ENCODE measurements around the gene PGM2L1.

- TF ChIP-seq RAD51 (IDR thresholded peaks at IDR 0.05; ENCODE audit: borderline replicate concordance) (no peak), POLR2AphosphoS5 (IDR thresholded peaks at IDR 0.05; ENCODE audit: low read depth, low read length) (no peak), FOXC1 (CRISPR knock-in tag; IDR thresholded peaks at IDR 0.05; ENCODE audit: borderline replicate concordance) (no peak), TAF1 (CRISPR knock-in tag; IDR thresholded peaks at IDR 0.05) (no peak), PHF8 (CRISPR knock-in tag; IDR thresholded peaks at IDR 0.05) (no peak), ZBTB42 (CRISPR knock-in tag; IDR thresholded peaks at IDR 0.05) (no peak), ZNF563 (CRISPR knock-in tag; IDR thresholded peaks at IDR 0.05) (no peak), CTCF (CRISPR knock-in tag; IDR thresholded peaks at IDR 0.05) (no peak), ARID2 (CRISPR knock-in tag; IDR thresholded peaks at IDR 0.05; ENCODE audit: borderline replicate concordance) (no peak)
- TF ChIP-seq, protein P1, sequence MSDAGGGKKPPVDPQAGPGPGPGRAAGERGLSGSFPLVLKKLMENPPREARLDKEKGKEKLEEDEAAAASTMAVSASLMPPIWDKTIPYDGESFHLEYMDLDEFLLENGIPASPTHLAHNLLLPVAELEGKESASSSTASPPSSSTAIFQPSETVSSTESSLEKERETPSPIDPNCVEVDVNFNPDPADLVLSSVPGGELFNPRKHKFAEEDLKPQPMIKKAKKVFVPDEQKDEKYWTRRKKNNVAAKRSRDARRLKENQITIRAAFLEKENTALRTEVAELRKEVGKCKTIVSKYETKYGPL (CRISPR knock-in tag; IDR thresholded peaks at IDR 0.05) = no peak
Observed at GRCh38 chr11:74333193-74333592, 65.0 kb downstream of the PGM2L1 start.
